Spleen (tissue), 7 donors: Measurements from ENCODE around the gene MAP2K3.
"Not testable (repeated sequence)": the region's sequence is repeated elsewhere in the genome, so short reads cannot be mapped to it uniquely, and the experiment has no call there.

Source experiments
- CTCF ChIP-seq, 11 experiments: fragments of 200-600 bp in 7 of 11; fragments of 450-650 bp in 4 of 11; sonication (generic) in 4 of 11; IDR thresholded peaks in 8 of 11; conservative IDR thresholded peaks in 3 of 11; 1 replicate in 7 of 11; 2 replicates in 4 of 11; pipeline versions ENCODE4 v1.4.0 to v1.8.0; 2016 to 2021; ENCODE audit warnings: antibody characterized with exemption in 11 of 11, inconsistent platforms in 4 of 11, mild to moderate bottlenecking in 1 of 11
- POLR2A ChIP-seq, 3 donors: fragments of 450-650 bp; IDR thresholded peaks; one replicate each; pipeline ENCODE4 v1.5.1; 2017; ENCODE audit warnings: antibody characterized with exemption in 3 of 3, mild to moderate bottlenecking in 1 of 3
- donor health status: DM: no; HTN: no; CAD: no; lungs with moderate emphysema.
- donor health status: DM: no; HTN: no; CAD: no.
- donor health status: DM: no; HTN: no; CAD: no.

GRCh38 chr17:21336541-21337294 is 52.2 kb downstream of the MAP2K3 start:
- not testable (repeated sequence) for TF ChIP-seq POLR2A (IDR thresholded peaks at IDR 0.05); CTCF (IDR thresholded peaks at IDR 0.05 in 8 of 11, conservative IDR thresholded peaks at IDR 0.05 in 3 of 11)
